HepG2 (cell line): Measurements from ENCODE around the gene ACVR1B. TPM values are rescaled to one million over a fixed set of nuclear protein-coding genes. Genes with fewer than 3 reads are reported as not detected.

Source experiments
- DPF2 ChIP-seq: sonication (generic); formaldehyde crosslinking; IDR thresholded peaks from 2 replicates; pipeline ENCODE4 v1.4.0; 2020; ENCODE audit warnings: mild to moderate bottlenecking, low read depth, missing genetic modification reagents, borderline replicate concordance
- ETV5 ChIP-seq: IDR thresholded peaks from 2 replicates; pipeline ENCODE4 v1.6.1; 2018; ENCODE audit warnings: missing biosample characterization, missing genetic modification reagents, inconsistent platforms, borderline replicate concordance
- IRF9 ChIP-seq: sonication (generic); formaldehyde crosslinking; IDR thresholded peaks from 2 replicates; pipeline ENCODE4 v1.8.0; 2022; ENCODE audit warnings: missing genetic modification reagents, mild to moderate bottlenecking, borderline replicate concordance
- KAT7 ChIP-seq: IDR thresholded peaks from 2 replicates; pipeline ENCODE4 v1.6.1; 2018; ENCODE audit warnings: borderline replicate concordance, missing compliant biosample characterization
- LCORL ChIP-seq, 2 experiments: fragments of 450-650 bp in 1 of 2; sonication (generic) in 1 of 2; formaldehyde crosslinking in 1 of 2; IDR thresholded peaks; 2 replicates each; pipeline versions ENCODE4 v1.5.0 to v1.6.1; 2017 to 2020; ENCODE audit warnings: antibody characterized with exemption in 1 of 2, missing genetic modification reagents in 1 of 2
- NFRKB ChIP-seq: fragments of 450-650 bp; IDR thresholded peaks from 2 replicates; pipeline ENCODE4 v1.6.1; 2017
- NPAS2 ChIP-seq: sonication (generic); formaldehyde crosslinking; IDR thresholded peaks from 2 replicates; pipeline ENCODE4 v1.8.0; 2022; ENCODE audit warnings: mild to moderate bottlenecking, missing genetic modification reagents, borderline replicate concordance
- NR0B2 ChIP-seq: sonication (generic); formaldehyde crosslinking; IDR thresholded peaks from 2 replicates; pipeline ENCODE4 v1.4.0; 2020; ENCODE audit warnings: mild to moderate bottlenecking, missing genetic modification reagents
- RAD51 ChIP-seq: fragments of 450-650 bp; IDR thresholded peaks from 2 replicates; pipeline ENCODE4 v1.6.1; 2016; ENCODE audit warnings: borderline replicate concordance
- RFX5 ChIP-seq: IDR thresholded peaks from 2 replicates; pipeline ENCODE4 v1.6.1; 2011; ENCODE audit warnings: low read depth, low read length, improper control_type of control experiment
- SCMH1 ChIP-seq: sonication (generic); formaldehyde crosslinking; IDR thresholded peaks from 2 replicates; pipeline ENCODE4 v1.9.0; 2021; ENCODE audit warnings: missing genetic modification reagents, mild to moderate bottlenecking, borderline replicate concordance
- TEAD2 ChIP-seq: sonication (generic); formaldehyde crosslinking; IDR thresholded peaks from 2 replicates; pipeline ENCODE4 v1.9.0; 2021; ENCODE audit warnings: missing genetic modification reagents
- THRA ChIP-seq: sonication (generic); formaldehyde crosslinking; IDR thresholded peaks from 2 replicates; pipeline ENCODE4 v1.4.0; 2020; ENCODE audit warnings: missing genetic modification reagents, borderline replicate concordance
- ZNF263 ChIP-seq: sonication (generic); formaldehyde crosslinking; IDR thresholded peaks from 2 replicates; pipeline ENCODE4 v1.4.0; 2020; ENCODE audit warnings: missing genetic modification reagents
- ZNF557 ChIP-seq: sonication (generic); formaldehyde crosslinking; IDR thresholded peaks from 2 replicates; pipeline ENCODE4 v1.4.0; 2020; ENCODE audit warnings: missing genetic modification reagents
- ZNF589 ChIP-seq: sonication (generic); formaldehyde crosslinking; conservative IDR thresholded peaks from 2 replicates; pipeline ENCODE4 v1.8.0; 2022; ENCODE audit warnings: mild to moderate bottlenecking, moderate library complexity, missing genetic modification reagents
- ZNF740 ChIP-seq: sonication (generic); formaldehyde crosslinking; IDR thresholded peaks from 2 replicates; pipeline ENCODE4 v1.4.0; 2020; ENCODE audit warnings: missing genetic modification reagents
- ZNF746 ChIP-seq: sonication (generic); formaldehyde crosslinking; IDR thresholded peaks from 2 replicates; pipeline ENCODE4 v1.8.0; 2022; ENCODE audit warnings: mild to moderate bottlenecking, missing genetic modification reagents
- ZSCAN29 ChIP-seq: sonication (generic); formaldehyde crosslinking; conservative IDR thresholded peaks from 2 replicates; pipeline ENCODE4 v1.4.0; 2020; ENCODE audit warnings: mild to moderate bottlenecking, missing genetic modification reagents
- ZUFSP ChIP-seq: sonication (generic); formaldehyde crosslinking; IDR thresholded peaks from 2 replicates; pipeline ENCODE4 v1.9.0; 2021; ENCODE audit warnings: missing genetic modification reagents, mild to moderate bottlenecking, borderline replicate concordance
- polyA plus RNA-seq, 8 experiments: library from polyadenylated mRNA; depleted of rRNA in 3 of 8; stranded (reverse) in 7 of 8; unstranded in 1 of 8; fragments of >200 nt; fragmentation: Illumina TruSeq in 4 of 8; extraction: Trizol in 4 of 8; gene quantifications; 2 replicates each; pipeline versions ENCODE4 v1.2.1 to v1.2.3, GENCODE V29; 2011 to 2016; ENCODE audit warnings: low read depth in 4 of 8, missing spikeins in 1 of 8, mixed read lengths in 1 of 8; ENCODE audit not compliant: insufficient read depth in 1 of 8
- total RNA-seq, 5 experiments: library from RNA; depleted of rRNA; stranded (reverse); fragments of >200 nt; fragmentation: Illumina TruSeq; extraction: Trizol; gene quantifications; 2 replicates each; pipeline ENCODE4 v1.2.3, GENCODE V29; 2016; ENCODE audit warnings: low read depth in 1 of 5
- TF ChIP-seq, protein P1 (sequence below): sonication (generic); formaldehyde crosslinking; IDR thresholded peaks from 2 replicates; pipeline ENCODE4 v1.5.0; 2020; ENCODE audit warnings: mild to moderate bottlenecking, low read depth, missing genetic modification reagents, borderline replicate concordance

Gene ACVR1B
- total and polyA plus RNA-seq, 2 of the 13 experiments (the other 11 are each of a cell fraction or from before 2014, with no cell fraction given), result 8.9 to 12.1 TPM

DNA sequence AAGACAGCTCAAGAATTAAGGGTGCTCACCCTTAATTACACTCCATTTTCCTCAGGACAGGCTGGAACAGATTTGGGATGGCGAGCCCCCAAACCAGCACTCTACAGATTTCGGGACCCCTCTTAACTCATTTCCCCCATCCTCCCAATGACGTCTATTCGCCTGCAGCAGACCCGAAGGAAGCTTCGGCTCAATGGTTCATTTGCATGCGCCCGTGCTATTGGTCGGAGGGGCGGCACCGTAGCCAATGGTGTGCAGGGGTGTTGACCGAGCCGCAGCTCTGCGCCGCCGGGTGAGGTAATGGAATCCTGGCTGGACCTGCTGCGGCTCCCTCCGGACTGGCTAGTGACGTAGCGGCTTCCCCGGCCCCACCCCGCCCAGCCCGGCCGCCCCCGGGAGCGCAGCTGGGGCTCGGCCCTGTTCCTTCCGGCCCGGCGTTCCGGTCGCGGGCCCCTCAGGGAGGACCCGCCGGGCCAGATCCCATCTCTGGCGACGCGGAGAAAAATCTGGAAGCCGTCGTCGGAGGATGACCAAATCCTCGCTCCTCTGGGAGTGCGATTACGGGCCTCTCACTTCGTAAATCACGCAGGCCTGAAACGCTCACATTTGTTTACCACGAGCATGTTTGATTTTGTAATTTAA is 81.4 kb downstream of the ACVR1B start (continued):
- TF ChIP-seq ZUFSP, result no peak
- peak; percentile 68; the same call in 1 of the 2 replicates for TF ChIP-seq RFX5
- peak; percentile 89 for TF ChIP-seq ETV5 (CRISPR knock-in tag)
- TF ChIP-seq ZNF263 (CRISPR knock-in tag), result 0 out of 2 replicates have a peak, but pooled peaks have one; percentile 14
- TF ChIP-seq ZNF746 (CRISPR knock-in tag), result no peak
- no peak for TF ChIP-seq LCORL (IDR thresholded peaks at IDR 0.05)
- TF ChIP-seq LCORL (CRISPR knock-in tag; IDR thresholded peaks at IDR 0.05), result no peak; the same call in 1 of the 2 replicates
- no peak for TF ChIP-seq SCMH1 (CRISPR knock-in tag)
- TF ChIP-seq THRA (CRISPR knock-in tag), result no peak
- TF ChIP-seq DPF2, result no peak
- TF ChIP-seq, protein P1, sequence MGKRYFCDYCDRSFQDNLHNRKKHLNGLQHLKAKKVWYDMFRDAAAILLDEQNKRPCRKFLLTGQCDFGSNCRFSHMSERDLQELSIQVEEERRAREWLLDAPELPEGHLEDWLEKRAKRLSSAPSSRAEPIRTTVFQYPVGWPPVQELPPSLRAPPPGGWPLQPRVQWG, result no peak
- no peak for TF ChIP-seq NPAS2 (CRISPR knock-in tag)
- no peak for TF ChIP-seq ZNF589 (CRISPR knock-in tag)
- no peak for TF ChIP-seq ZNF740
- no peak for TF ChIP-seq NFRKB
- no peak for TF ChIP-seq TEAD2 (CRISPR knock-in tag)
- no peak for TF ChIP-seq NR0B2 (CRISPR knock-in tag)
- no peak for TF ChIP-seq RAD51
- no peak for TF ChIP-seq IRF9 (CRISPR knock-in tag)
- TF ChIP-seq KAT7, result no peak
- no peak for TF ChIP-seq ZNF557 (CRISPR knock-in tag)
- TF ChIP-seq ZSCAN29 (CRISPR knock-in tag), result no peak
